BJ (cell line): ENCODE data around the gene SPHKAP. TPM values are rescaled to one million over a fixed set of nuclear protein-coding genes. Genes with fewer than 3 reads are reported as not detected.

ENCODE experiments used
- CTCF ChIA-PET: fragments of 350-600 bp; formaldehyde crosslinking; extraction: SDS; loops from one replicate; lab custom pipeline; 2021; ENCODE audit warnings: antibody characterized with exemption, inconsistent platforms; lab: Yijun Ruan, JAX
- POLR2A ChIA-PET: fragments of 300-600 bp; sonication (Branson Sonifier 250); formaldehyde crosslinking; extraction: SDS; loops from one replicate; lab custom pipeline; 2021; ENCODE audit warnings: antibody characterized with exemption; lab: Charles Lee
- DNase-seq: peaks from one replicate; pipeline ENCODE4 v3.0.0-alpha.2; 2011; ENCODE audit warnings: low read depth
- H3K27me3 ChIP-seq: 2 replicates; pipeline ENCODE4 v1.6.0; 2011; ENCODE audit warnings: low read length; ENCODE audit not compliant: control insufficient read depth, insufficient read depth
- H3K36me3 ChIP-seq: 2 replicates; pipeline ENCODE4 v1.5.1; 2011; ENCODE audit warnings: low read length; ENCODE audit not compliant: control insufficient read depth, insufficient read depth
- H3K4me3 ChIP-seq: 2 replicates; pipeline ENCODE4 v1.5.1; 2011; ENCODE audit warnings: low read depth, mild to moderate bottlenecking, control low read depth, low read length
- polyA plus RNA-seq: library from polyadenylated mRNA; depleted of rRNA; stranded (reverse); fragments of >200 nt; gene quantifications from 2 replicates; pipeline ENCODE4 v1.2.3, GENCODE V29; 2011
- TF ChIP-seq, protein P1 (sequence below): IDR thresholded peaks from 2 replicates; pipeline ENCODE4 v1.5.1; 2011; ENCODE audit warnings: low read depth, mild to moderate bottlenecking, control low read depth, inconsistent platforms, low read length, moderate library complexity; ENCODE audit not compliant: insufficient read depth

Gene SPHKAP
- polyA plus RNA-seq, 1 experiment: 0.50 TPM

DNA sequence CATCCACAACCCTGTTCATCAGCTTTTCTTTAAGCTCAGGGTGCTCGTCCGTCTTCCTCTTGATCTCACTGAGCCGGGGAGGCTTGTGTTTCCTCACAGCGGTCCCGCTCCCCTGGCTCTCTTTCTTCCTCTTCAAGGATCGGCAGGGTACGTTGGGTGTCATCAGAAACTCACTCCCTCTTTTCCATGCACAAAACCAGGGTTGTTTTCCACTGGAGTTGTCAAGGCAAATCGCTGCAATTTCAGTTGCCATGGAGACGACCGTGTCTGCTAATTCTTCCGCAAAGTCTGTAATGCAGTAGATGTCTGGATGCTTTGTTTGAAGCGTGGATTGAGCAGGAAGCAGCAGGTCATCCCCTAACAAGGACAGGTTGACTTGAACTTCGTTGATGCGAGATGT is 163.7 kb downstream of the SPHKAP start:
- ChIA-PET POLR2A (no interaction called here), CTCF (no interaction called here)
- Histone ChIP-seq H3K4me3 (no peak overlapping the region), H3K27me3 (no peaks in the 10 kb centered on the region), H3K36me3 (no peaks in the 10 kb centered on the region)
- no peak for DNase-seq
- TF ChIP-seq, protein P1, sequence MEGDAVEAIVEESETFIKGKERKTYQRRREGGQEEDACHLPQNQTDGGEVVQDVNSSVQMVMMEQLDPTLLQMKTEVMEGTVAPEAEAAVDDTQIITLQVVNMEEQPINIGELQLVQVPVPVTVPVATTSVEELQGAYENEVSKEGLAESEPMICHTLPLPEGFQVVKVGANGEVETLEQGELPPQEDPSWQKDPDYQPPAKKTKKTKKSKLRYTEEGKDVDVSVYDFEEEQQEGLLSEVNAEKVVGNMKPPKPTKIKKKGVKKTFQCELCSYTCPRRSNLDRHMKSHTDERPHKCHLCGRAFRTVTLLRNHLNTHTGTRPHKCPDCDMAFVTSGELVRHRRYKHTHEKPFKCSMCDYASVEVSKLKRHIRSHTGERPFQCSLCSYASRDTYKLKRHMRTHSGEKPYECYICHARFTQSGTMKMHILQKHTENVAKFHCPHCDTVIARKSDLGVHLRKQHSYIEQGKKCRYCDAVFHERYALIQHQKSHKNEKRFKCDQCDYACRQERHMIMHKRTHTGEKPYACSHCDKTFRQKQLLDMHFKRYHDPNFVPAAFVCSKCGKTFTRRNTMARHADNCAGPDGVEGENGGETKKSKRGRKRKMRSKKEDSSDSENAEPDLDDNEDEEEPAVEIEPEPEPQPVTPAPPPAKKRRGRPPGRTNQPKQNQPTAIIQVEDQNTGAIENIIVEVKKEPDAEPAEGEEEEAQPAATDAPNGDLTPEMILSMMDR: no peak

DNA sequence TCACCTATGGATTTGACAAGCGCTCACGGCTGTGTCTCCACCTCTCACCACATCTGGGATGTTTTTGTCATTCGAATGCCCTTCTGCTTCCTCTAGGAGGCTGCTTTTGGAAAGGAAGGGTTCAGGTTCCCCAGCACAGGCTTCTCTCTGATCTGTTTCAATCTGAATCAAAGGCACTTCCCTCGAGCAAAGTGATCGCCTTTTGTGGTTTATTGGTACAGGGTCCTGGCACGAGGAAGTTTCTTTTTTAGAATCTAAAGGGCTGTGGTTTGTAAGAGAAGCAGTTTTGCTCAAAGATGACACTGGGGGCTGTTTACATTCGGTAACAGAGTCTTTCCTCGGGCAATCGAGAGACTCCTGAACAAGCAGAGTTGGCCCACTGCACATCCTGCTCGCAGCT is 165.1 kb downstream of the SPHKAP start:
- POLR2A ChIA-PET: no interaction called here
- Histone ChIP-seq H3K4me3 (no peak overlapping the region), H3K27me3 (no peaks in the 10 kb centered on the region), H3K36me3 (no peaks in the 10 kb centered on the region)
- CTCF ChIA-PET: no interaction called here
- TF ChIP-seq, protein P1: no peak
- DNase-seq: no peak

DNA sequence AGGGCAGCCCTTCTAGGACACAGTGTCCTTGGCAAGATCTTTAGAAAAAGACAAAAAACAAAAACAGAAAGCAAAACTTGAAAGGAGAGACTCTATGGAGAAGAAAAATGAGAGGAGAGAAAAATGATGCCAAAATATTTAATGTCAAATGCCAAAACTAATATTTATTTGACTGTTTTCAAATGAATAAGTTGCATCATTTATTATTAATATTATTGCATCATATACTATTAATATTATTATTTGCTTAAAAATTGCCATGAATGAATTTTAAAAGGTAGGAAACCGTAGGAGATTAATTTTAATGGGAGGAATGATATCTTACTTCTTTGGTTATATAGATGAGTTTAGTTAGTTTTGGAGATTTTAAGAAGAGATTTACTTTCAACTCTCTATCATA is 165.7 kb downstream of the SPHKAP start:
- POLR2A ChIA-PET: no interaction called here
- Histone ChIP-seq H3K36me3 (no peaks in the 10 kb centered on the region), H3K27me3 (no peaks in the 10 kb centered on the region), H3K4me3 (no peak overlapping the region)
- CTCF ChIA-PET: no interaction called here
- no peak for DNase-seq
- TF ChIP-seq, protein P1: no peak

GRCh38 chr2:227996366-227996765 is 185.1 kb downstream of the SPHKAP start:
- H3K27me3 ChIP-seq: no peaks in the 10 kb centered on the region
- H3K36me3 ChIP-seq: no peaks in the 10 kb centered on the region
- DNase-seq: no peak
- TF ChIP-seq, protein P1: no peak
- ChIA-PET CTCF (no interaction called here), POLR2A (no interaction called here)
- no peak overlapping the region for H3K4me3 ChIP-seq

GRCh38 chr2:227990937-227991336 is 190.6 kb downstream of the SPHKAP start:
- ChIA-PET POLR2A (no interaction called here), CTCF (no interaction called here)
- TF ChIP-seq, protein P1: no peak
- no peak for DNase-seq
- no peaks in the 10 kb centered on the region for H3K27me3 ChIP-seq
- no peak overlapping the region for H3K4me3 ChIP-seq
- H3K36me3 ChIP-seq: no peaks in the 10 kb centered on the region
